SK-N-SH (cell line): Measurements from ENCODE around the gene NAXD. TPM values are rescaled to one million over a fixed set of nuclear protein-coding genes. Genes with fewer than 3 reads are reported as not detected.

Experiments used
- CTCF ChIA-PET: fragments of 300-600, 350-600 bp; formaldehyde crosslinking; extraction: SDS; loops from one replicate; lab custom pipeline; 2021; lab: Yijun Ruan, JAX
- POLR2A ChIA-PET: fragments of 350-600 bp; sonication (Branson Sonifier 250); formaldehyde crosslinking; extraction: SDS; loops from one replicate; lab custom pipeline; 2020; ENCODE audit warnings: antibody characterized with exemption, inconsistent platforms; lab: Yijun Ruan, JAX
- DNase-seq: peaks from one replicate; pipeline ENCODE4 v3.0.0; 2012
- H2AFZ ChIP-seq: fragments of 200-600 bp; sonication (generic); 2 replicates; pipeline ENCODE4 v1.8.1; 2016; ENCODE audit warnings: antibody characterized with exemption, mild to moderate bottlenecking, low read depth
- H3F3A ChIP-seq: fragments of 200-600 bp; sonication (generic); replicated peaks from 2 replicates; pipeline ENCODE3; 2016; ENCODE audit warnings: antibody characterized with exemption, mild to moderate bottlenecking; ENCODE audit not compliant: insufficient read depth
- H3K27ac ChIP-seq, 2 experiments: fragments of 200-500 bp in 1 of 2; fragments of 200-600 bp in 1 of 2; sonication (Bioruptor generic) in 1 of 2; sonication (generic), shearing (Covaris generic) in 1 of 2; 2 replicates each; pipeline versions ENCODE4 v1.5.1 to v1.6.1; 2014 to 2016; ENCODE audit warnings: low read depth in 2 of 2, inconsistent platforms in 1 of 2, low read length in 1 of 2, mild to moderate bottlenecking in 1 of 2, mixed read lengths in 1 of 2
- H3K27me3 ChIP-seq: fragments of 200-600 bp; sonication (generic), shearing (Covaris generic); 2 replicates; pipeline ENCODE4 v1.6.1; 2016; ENCODE audit warnings: mixed run types; ENCODE audit not compliant: insufficient read depth
- H3K36me3 ChIP-seq, 2 experiments: fragments of 200-500 bp in 1 of 2; fragments of 200-600 bp in 1 of 2; sonication (Bioruptor generic) in 1 of 2; sonication (generic) in 1 of 2; replicated peaks in 1 of 2; 2 replicates each; pipeline versions ENCODE3 to v1.5.1; 2014 to 2016; ENCODE audit warnings: low read length in 1 of 2, mild to moderate bottlenecking in 1 of 2; ENCODE audit not compliant: insufficient read depth in 2 of 2, control insufficient read depth in 1 of 2
- H3K4me1 ChIP-seq, 2 experiments: fragments of 200-500 bp in 1 of 2; fragments of 200-600 bp in 1 of 2; sonication (Bioruptor generic) in 1 of 2; sonication (generic), shearing (Covaris generic) in 1 of 2; 2 replicates each; pipeline versions ENCODE4 v1.5.1 to v1.6.1; 2014 to 2016; ENCODE audit warnings: low read depth in 1 of 2, low read length in 1 of 2, mixed run types in 1 of 2; ENCODE audit not compliant: insufficient read depth in 2 of 2, control insufficient read depth in 1 of 2
- H3K4me2 ChIP-seq: fragments of 200-600 bp; sonication (generic), shearing (Covaris generic); 2 replicates; pipeline ENCODE4 v1.6.1; 2017; ENCODE audit warnings: mixed run types
- H3K4me3 ChIP-seq, 2 experiments: fragments of 200-500 bp in 1 of 2; fragments of 200-600 bp in 1 of 2; sonication (Bioruptor generic) in 1 of 2; sonication (generic), shearing (Covaris generic) in 1 of 2; 2 replicates each; pipeline versions ENCODE4 v1.5.1 to v1.8.1; 2014 to 2016; ENCODE audit warnings: low read depth in 2 of 2, inconsistent platforms in 1 of 2, low read length in 1 of 2, mild to moderate bottlenecking in 1 of 2, mixed read lengths in 1 of 2, moderate library complexity in 1 of 2
- H3K79me2 ChIP-seq: fragments of 200-600 bp; sonication (generic); 2 replicates; pipeline ENCODE4 v1.8.1; 2017; ENCODE audit warnings: mild to moderate bottlenecking; ENCODE audit not compliant: insufficient read depth
- H3K9ac ChIP-seq: fragments of 200-600 bp; sonication (generic); 2 replicates; pipeline ENCODE4 v1.6.1; 2017; ENCODE audit warnings: mixed run types
- H3K9me2 ChIP-seq: fragments of 200-600 bp; sonication (generic); 2 replicates; pipeline ENCODE4 v1.6.1; 2017; ENCODE audit warnings: mixed run types
- H3K9me3 ChIP-seq: fragments of 200-600 bp; sonication (generic); 2 replicates; pipeline ENCODE4 v1.6.1; 2017; ENCODE audit warnings: mixed run types, mild to moderate bottlenecking, moderate library complexity
- H4K20me1 ChIP-seq: fragments of 200-600 bp; sonication (generic); 2 replicates; pipeline ENCODE4 v1.6.1; 2017; ENCODE audit warnings: mild to moderate bottlenecking, mixed run types; ENCODE audit not compliant: insufficient read depth
- CHD2 ChIP-seq: fragments of 150-350 bp; IDR thresholded peaks from 2 replicates; pipeline ENCODE4 v1.6.1; 2018; ENCODE audit warnings: low read length; ENCODE audit not compliant: partially characterized antibody
- EZH2phosphoT487 ChIP-seq: fragments of 200-600 bp; sonication (generic); IDR thresholded peaks from 2 replicates; pipeline ENCODE4 v1.6.1; 2017; ENCODE audit warnings: low read depth, mixed run types, mild to moderate bottlenecking, antibody characterized with exemption, moderate library complexity, borderline replicate concordance
- FOXJ3 ChIP-seq: sonication (generic); formaldehyde crosslinking; IDR thresholded peaks from 2 replicates; pipeline ENCODE4 v1.5.1; 2020; ENCODE audit warnings: mild to moderate bottlenecking, missing genetic modification reagents
- FOXM1 ChIP-seq: IDR thresholded peaks from 2 replicates; pipeline ENCODE4 v1.4.0; 2012; ENCODE audit warnings: low read depth, mild to moderate bottlenecking
- GATA2 ChIP-seq: sonication (generic); formaldehyde crosslinking; IDR thresholded peaks from 2 replicates; pipeline ENCODE4 v1.5.0; 2020; ENCODE audit warnings: mild to moderate bottlenecking, missing genetic modification reagents
- MXI1 ChIP-seq: IDR thresholded peaks from 2 replicates; pipeline ENCODE4 v1.6.1; 2012; ENCODE audit warnings: mild to moderate bottlenecking, low read depth, low read length, improper control_type of control experiment
- PBX3 ChIP-seq: IDR thresholded peaks from 2 replicates; pipeline ENCODE4; 2012
- REST ChIP-seq: IDR thresholded peaks from 2 replicates; pipeline ENCODE4 v1.6.1; 2012; ENCODE audit warnings: mild to moderate bottlenecking, low read depth, low read length, moderate library complexity
- SIN3A ChIP-seq: IDR thresholded peaks from 2 replicates; pipeline ENCODE4 v1.6.1; 2012; ENCODE audit warnings: low read depth, mild to moderate bottlenecking, low read length, moderate library complexity, borderline replicate concordance
- TEAD4 ChIP-seq: IDR thresholded peaks from 2 replicates; pipeline ENCODE4 v1.4.0; 2012; ENCODE audit warnings: mild to moderate bottlenecking, borderline replicate concordance; ENCODE audit not compliant: insufficient read depth
- USF1 ChIP-seq: IDR thresholded peaks from 2 replicates; pipeline ENCODE4 v1.4.0; 2012; ENCODE audit warnings: low read depth, borderline replicate concordance
- ZBTB33 ChIP-seq: IDR thresholded peaks from 2 replicates; pipeline ENCODE4 v1.4.0; 2012; ENCODE audit warnings: low read depth, borderline replicate concordance
- WGBS: methylation state at CpG from one replicate; pipeline ENCODE4 v1.1.6; 2017; ENCODE audit warnings: low lambda C conversion rate; 5-methylcytosine and 5-hydroxymethylcytosine counted together
- polyA plus RNA-seq, 3 experiments: library from polyadenylated mRNA; depleted of rRNA; stranded (reverse); fragments of >200 nt; gene quantifications; 2 replicates each; pipeline ENCODE4 v1.2.3, GENCODE V29; 2012

NAXD gene
- polyA plus RNA-seq, 1 of the 3 experiments (the other 2 are of a cell fraction) = 32.4 TPM

GRCh38 chr13:110628952-110629701 is 13.8 kb downstream of the NAXD start (continued):
- TF ChIP-seq REST = no peak

- Histone ChIP-seq H3K27me3 (no peaks in the 10 kb centered on the region), H3K4me1 (peaks cover 17 to 26% of the 10 kb centered on the region in 2 experiments), H3F3A (peaks cover 7% of the 10 kb centered on the region), H3K9ac (no peak overlapping the region), H3K36me3 (peaks cover 6 to 35% of the 10 kb centered on the region in 2 experiments), H3K27ac (no peak overlapping the region), H3K4me3 (no peak overlapping the region), H3K79me2 (peaks cover 79% of the 10 kb centered on the region), H3K9me2 (no peaks in the 10 kb centered on the region), H4K20me1 (peaks cover 26% of the 10 kb centered on the region; the same call in 1 of the 2 replicates), H3K4me2 (no peak overlapping the region), H3K9me3 (no peaks in the 10 kb centered on the region), H2AFZ (no peak overlapping the region)
- DNase-seq = no peak
- TF ChIP-seq ZBTB33 (no peak), MXI1 (no peak), USF1 (no peak)
- ChIA-PET CTCF (interaction anchor here (1.4 kb wide), 1 partner anchor 85 kb away, joined by 4 read pairs; no protein-coding TSS in a partner anchor), POLR2A (interaction anchor here (0.8 kb wide), 1 partner anchor 11 kb away, joined by 3 read pairs; no protein-coding TSS in a partner anchor)
- 97% methylated on average over 7 of the region's 7 CpGs for WGBS
Measured at GRCh38 chr13:110629735-110630134, 14.4 kb downstream of the NAXD start.

GRCh38 chr13:110630566-110631119 is 15.3 kb downstream of the NAXD start:
- Histone ChIP-seq H3K79me2 (peaks cover 78% of the 10 kb centered on the region), H3K4me3 (no peak overlapping the region), H3K9ac (no peak overlapping the region), H3K4me2 (no peak overlapping the region), H3F3A (peaks cover 7% of the 10 kb centered on the region), H3K36me3 (peaks cover 15 to 39% of the 10 kb centered on the region in 2 experiments), H4K20me1 (peaks cover 25% of the 10 kb centered on the region), H2AFZ (no peak overlapping the region), H3K9me3 (no peaks in the 10 kb centered on the region), H3K27me3 (no peaks in the 10 kb centered on the region), H3K9me2 (no peaks in the 10 kb centered on the region), H3K4me1 (peaks cover 17 to 26% of the 10 kb centered on the region in 2 experiments), H3K27ac (no peak overlapping the region)
- DNase-seq = no peak
- ChIA-PET CTCF (no interaction called here), POLR2A (no interaction called here)
- 97% methylated on average over 10 of the region's 10 CpGs for WGBS
- no peak for TF ChIP-seq FOXM1
- TF ChIP-seq EZH2phosphoT487 = no peak
- no peak for TF ChIP-seq TEAD4
- TF ChIP-seq ZBTB33 = no peak
- no peak for TF ChIP-seq SIN3A
- no peak for TF ChIP-seq PBX3
- TF ChIP-seq FOXJ3 (CRISPR knock-in tag) = no peak
- no peak for TF ChIP-seq GATA2 (CRISPR knock-in tag)
- TF ChIP-seq CHD2 = no peak
